Smooth muscle cell (in vitro differentiated cells): ENCODE results near the gene DDX50. TPM values are rescaled to one million over a fixed set of nuclear protein-coding genes. Genes with fewer than 3 reads are reported as not detected.
"Not testable (repeated sequence)": the region's sequence is repeated elsewhere in the genome, so short reads cannot be mapped to it uniquely, and the experiment has no call there.

Source experiments
- DNase-seq: peaks from one replicate; lab custom pipeline; 2025; ENCODE audit not compliant: unreplicated experiment; lab: John Stamatoyannopoulos, UW
- H2AFZ ChIP-seq: fragments of 200-600 bp; sonication (generic); 2 replicates; pipeline ENCODE4 v1.6.0; 2016; ENCODE audit warnings: antibody characterized with exemption, low read depth, mild to moderate bottlenecking
- H3F3A ChIP-seq: fragments of 200-600 bp; sonication (generic); 2 replicates; pipeline ENCODE4 v1.6.0; 2017; ENCODE audit warnings: antibody characterized with exemption, low read depth
- H3K27ac ChIP-seq: fragments of 200-600 bp; sonication (generic); 2 replicates; pipeline ENCODE4 v1.5.1; 2016; ENCODE audit warnings: low read depth, mild to moderate bottlenecking
- H3K27me3 ChIP-seq: fragments of 200-600 bp; sonication (generic); 2 replicates; pipeline ENCODE4 v1.6.1; 2016; ENCODE audit warnings: low read depth, mild to moderate bottlenecking
- H3K36me3 ChIP-seq: fragments of 200-600 bp; sonication (generic); 2 replicates; pipeline ENCODE4 v1.5.1; 2016; ENCODE audit warnings: low read depth
- H3K4me1 ChIP-seq: fragments of 200-600 bp; sonication (generic); 2 replicates; pipeline ENCODE4 v1.5.1; 2016; ENCODE audit warnings: low read depth
- H3K4me2 ChIP-seq: fragments of 200-600 bp; sonication (generic); 2 replicates; pipeline ENCODE4 v1.6.0; 2016; ENCODE audit warnings: mild to moderate bottlenecking
- H3K4me3 ChIP-seq: fragments of 200-600 bp; sonication (generic); 2 replicates; pipeline ENCODE4 v1.5.1; 2016; ENCODE audit warnings: mild to moderate bottlenecking
- H3K79me2 ChIP-seq: fragments of 200-600 bp; sonication (generic); 2 replicates; pipeline ENCODE4 v1.6.0; 2016; ENCODE audit warnings: low read depth, mild to moderate bottlenecking
- H3K9ac ChIP-seq: fragments of 200-600 bp; sonication (generic); 2 replicates; pipeline ENCODE4 v1.6.0; 2016; ENCODE audit warnings: low read depth
- H3K9me3 ChIP-seq: fragments of 200-600 bp; sonication (generic); replicated peaks from 2 replicates; pipeline ENCODE4 v1.5.1; 2016; ENCODE audit warnings: low read depth
- H4K20me1 ChIP-seq: fragments of 200-600 bp; sonication (generic); 2 replicates; pipeline ENCODE4 v1.6.0; 2016; ENCODE audit warnings: low read depth
- CTCF ChIP-seq: fragments of 200-600 bp; sonication (generic); IDR thresholded peaks from 2 replicates; pipeline ENCODE4 v1.5.1; 2017; ENCODE audit warnings: borderline replicate concordance, mild to moderate bottlenecking, antibody characterized with exemption; ENCODE audit not compliant: insufficient read depth, poor library complexity, severe bottlenecking
- WGBS: methylation state at CpG from one replicate; pipeline ENCODE4 v1.1.7; 2016; ENCODE audit warnings: low lambda C conversion rate; 5-methylcytosine and 5-hydroxymethylcytosine counted together
- polyA plus RNA-seq: library from polyadenylated mRNA; unstranded; fragments of >200 nt; fragmentation: Nextera tagmentation; extraction: Ambion mirVana; gene quantifications from 2 replicates; pipeline ENCODE4 v1.2.1, GENCODE V29; 2016
- total RNA-seq: library from RNA; depleted of rRNA; stranded (reverse); fragments of >200 nt; gene quantifications from 2 replicates; pipeline ENCODE4 v1.2.3, GENCODE V29; 2014

DDX50 gene
- total and polyA plus RNA-seq, 2 experiments from 2014 or later = 35.9 to 42.9 TPM

GRCh38 chr10:68861253-68861652 is 39.9 kb upstream of the DDX50 start:
- Histone ChIP-seq H3F3A (no peaks in the 10 kb centered on the region), H3K36me3 (no peaks in the 10 kb centered on the region), H2AFZ (no peak overlapping the region), H3K9ac (no peak overlapping the region), H3K4me1 (no peaks in the 10 kb centered on the region), H3K79me2 (no peaks in the 10 kb centered on the region), H3K27me3 (no peaks in the 10 kb centered on the region), H3K27ac (no peak overlapping the region), H3K4me2 (no peak overlapping the region), H4K20me1 (no peaks in the 10 kb centered on the region), H3K9me3 (no peaks in the 10 kb centered on the region), H3K4me3 (no peak overlapping the region)
- TF ChIP-seq CTCF = no peak
- DNase-seq = no peak
- 91% methylated on average over 5 of the region's 5 CpGs for WGBS

- DNase-seq = no peak
- Histone ChIP-seq H3K4me3 (no peak overlapping the region), H3K4me2 (no peak overlapping the region), H3K36me3 (no peaks in the 10 kb centered on the region), H2AFZ (no peak overlapping the region), H4K20me1 (no peaks in the 10 kb centered on the region), H3K27ac (no peak overlapping the region), H3K4me1 (peaks cover 4% of the 10 kb centered on the region), H3F3A (no peaks in the 10 kb centered on the region), H3K27me3 (no peaks in the 10 kb centered on the region), H3K9ac (no peak overlapping the region), H3K9me3 (no peaks in the 10 kb centered on the region), H3K79me2 (no peaks in the 10 kb centered on the region)
- WGBS = 86% methylated on average over 1 of the region's 1 CpG
- no peak for TF ChIP-seq CTCF
These were observed 36.5 kb upstream of the DDX50 start for GRCh38 chr10:68864611-68865010.

- not testable (repeated sequence) for H3K27me3 ChIP-seq, H3K27ac ChIP-seq, H3K4me3 ChIP-seq, H3F3A ChIP-seq, H3K36me3 ChIP-seq, H4K20me1 ChIP-seq, H3K79me2 ChIP-seq, DNase-seq, H3K4me2 ChIP-seq, H3K9me3 ChIP-seq, H2AFZ ChIP-seq, H3K9ac ChIP-seq
- peaks cover 33% of the 10 kb centered on the region for H3K4me1 ChIP-seq
- WGBS = 97% methylated on average over 8 of the region's 8 CpGs
These were observed 32.9 kb upstream of the DDX50 start for GRCh38 chr10:68868173-68868572.

GRCh38 chr10:68869623-68870022 is 31.5 kb upstream of the DDX50 start:
- Histone ChIP-seq H3F3A (no peaks in the 10 kb centered on the region), H3K4me2 (no peak overlapping the region), H2AFZ (no peak overlapping the region), H3K27me3 (no peaks in the 10 kb centered on the region), H3K79me2 (no peaks in the 10 kb centered on the region), H3K4me1 (peaks cover 33% of the 10 kb centered on the region), H3K9ac (no peak overlapping the region), H3K36me3 (no peaks in the 10 kb centered on the region), H3K4me3 (no peak overlapping the region), H4K20me1 (no peaks in the 10 kb centered on the region), H3K27ac (no peak overlapping the region), H3K9me3 (no peaks in the 10 kb centered on the region)
- 78% methylated on average over 2 of the region's 2 CpGs for WGBS
- no peak for TF ChIP-seq CTCF
- no peak for DNase-seq
